NCI-H2196 treated with DMSO at 0.1 percent for 48 hours (cell line): Measurements from ENCODE around the gene FTO.

ENCODE experiments used
- DNase-seq: peaks from one replicate; lab custom pipeline; 2025; ENCODE audit not compliant: unreplicated experiment; lab: John Stamatoyannopoulos, UW

The FTO gene

DNA sequence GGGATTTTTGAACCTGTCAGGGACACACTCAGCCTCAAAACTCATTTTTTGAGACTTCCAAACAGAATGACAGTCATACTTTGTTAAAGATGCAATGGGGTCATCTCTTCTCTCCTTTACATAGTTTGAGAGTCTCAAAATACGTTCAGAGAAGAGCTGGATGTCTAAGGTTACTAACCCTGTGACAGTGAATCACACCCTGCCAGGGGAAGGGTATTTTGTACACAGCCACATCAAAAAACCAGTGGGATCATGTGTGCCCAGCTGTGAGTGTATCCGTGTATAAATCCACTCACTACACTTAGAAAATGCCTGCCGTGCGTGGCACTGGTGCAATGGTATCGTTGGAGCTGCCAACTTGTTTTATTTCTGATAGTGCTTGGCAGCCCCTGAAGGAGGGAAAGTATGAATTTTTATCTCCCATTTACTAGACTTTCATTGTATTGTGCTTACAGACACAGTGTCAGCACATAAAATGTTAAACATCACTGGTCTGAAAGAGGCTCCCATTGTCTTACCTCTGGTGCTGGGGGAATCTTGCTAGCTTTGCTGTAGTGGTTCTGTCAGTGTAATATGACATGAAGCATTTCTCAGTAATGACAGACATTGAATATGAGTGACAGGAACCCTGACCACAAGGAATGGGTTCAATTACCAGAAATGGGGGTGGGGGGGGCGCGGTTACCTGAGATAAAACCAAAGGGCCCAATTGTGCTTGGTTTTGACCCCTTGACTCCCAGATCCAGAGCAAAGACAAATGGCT lies 256.3 kb downstream of the FTO start:
- no peak for DNase-seq

DNA sequence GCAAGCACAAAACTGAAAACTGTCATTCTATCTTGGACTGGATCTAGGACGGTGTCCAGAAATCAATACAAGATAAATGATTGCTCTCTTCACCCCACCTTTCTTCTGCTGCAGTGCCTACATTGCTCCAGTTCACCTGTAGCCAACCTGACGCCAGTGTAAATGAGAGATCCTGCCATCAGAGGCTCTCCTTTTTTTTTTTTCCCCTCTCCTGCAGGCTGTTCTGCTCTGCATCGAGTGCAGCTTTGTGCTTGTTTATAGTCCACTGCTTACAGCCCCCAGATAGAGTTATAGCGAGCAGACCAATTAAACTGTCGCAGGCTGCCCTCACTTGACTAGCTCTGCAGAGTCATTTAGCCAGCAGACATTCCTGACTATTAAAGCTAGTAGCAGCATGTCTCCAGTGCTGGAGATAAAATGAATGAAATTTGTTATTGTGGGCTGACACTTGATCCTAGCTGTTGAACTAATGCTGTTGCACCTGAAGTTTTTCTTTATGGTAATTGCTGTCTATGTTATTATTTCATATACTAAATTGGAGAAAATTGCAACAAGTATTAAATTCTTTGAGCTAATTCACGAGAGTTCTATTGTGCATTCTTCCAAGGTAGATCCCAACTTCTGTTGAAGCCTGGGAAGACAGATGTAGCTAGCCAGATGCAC lies 257.1 kb downstream of the FTO start:
- DNase-seq, result no peak

DNA sequence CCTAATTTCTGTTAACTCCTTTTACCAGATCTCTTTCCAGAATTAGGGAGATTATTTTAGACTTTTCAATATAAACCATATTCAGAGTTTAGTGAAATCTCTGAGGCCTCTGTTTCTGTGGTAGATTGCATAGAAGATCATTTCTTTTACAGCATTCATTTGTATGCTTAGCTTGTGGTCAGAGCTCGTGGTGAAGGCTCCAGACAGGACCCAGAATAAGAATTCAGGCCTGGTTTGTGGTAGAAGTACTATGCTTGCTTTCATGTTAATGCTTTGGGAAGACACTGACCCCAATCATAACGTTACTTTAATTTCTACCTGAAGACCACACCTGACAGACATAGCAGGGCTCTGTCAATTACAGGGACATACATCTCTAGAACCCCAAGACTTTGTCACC lies 258.1 kb downstream of the FTO start:
- DNase-seq, result no peak

DNA sequence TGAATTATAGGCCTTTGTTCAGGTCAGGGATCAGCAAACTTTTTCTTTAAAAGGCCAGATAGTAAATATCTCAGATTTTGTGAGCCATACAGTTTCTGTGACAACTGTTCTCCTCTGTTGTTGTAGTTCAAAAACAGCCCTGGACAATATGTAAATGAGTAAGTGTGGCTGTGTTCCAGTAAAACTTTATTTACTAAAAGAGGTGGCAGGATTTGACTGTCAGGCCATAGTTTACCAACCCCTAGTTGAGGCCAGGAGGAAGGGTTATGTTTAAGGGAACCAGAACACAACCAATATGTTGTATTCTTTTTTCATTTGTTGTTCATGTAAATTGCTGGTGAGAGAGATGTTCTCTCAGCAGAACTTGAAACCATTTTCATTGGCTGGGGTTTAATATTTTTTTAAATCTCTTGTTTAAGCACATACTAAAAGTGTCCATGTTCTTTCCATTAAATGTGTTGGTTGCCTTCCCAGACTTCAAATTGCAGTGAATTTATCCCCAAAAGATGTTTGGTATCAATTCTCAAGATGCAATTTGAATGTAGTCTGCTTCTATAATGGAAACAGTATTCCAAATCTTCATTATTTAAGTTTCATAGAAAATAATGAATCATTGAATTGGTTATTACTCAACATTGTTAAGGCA lies 260.3 kb downstream of the FTO start:
- no peak for DNase-seq

DNA sequence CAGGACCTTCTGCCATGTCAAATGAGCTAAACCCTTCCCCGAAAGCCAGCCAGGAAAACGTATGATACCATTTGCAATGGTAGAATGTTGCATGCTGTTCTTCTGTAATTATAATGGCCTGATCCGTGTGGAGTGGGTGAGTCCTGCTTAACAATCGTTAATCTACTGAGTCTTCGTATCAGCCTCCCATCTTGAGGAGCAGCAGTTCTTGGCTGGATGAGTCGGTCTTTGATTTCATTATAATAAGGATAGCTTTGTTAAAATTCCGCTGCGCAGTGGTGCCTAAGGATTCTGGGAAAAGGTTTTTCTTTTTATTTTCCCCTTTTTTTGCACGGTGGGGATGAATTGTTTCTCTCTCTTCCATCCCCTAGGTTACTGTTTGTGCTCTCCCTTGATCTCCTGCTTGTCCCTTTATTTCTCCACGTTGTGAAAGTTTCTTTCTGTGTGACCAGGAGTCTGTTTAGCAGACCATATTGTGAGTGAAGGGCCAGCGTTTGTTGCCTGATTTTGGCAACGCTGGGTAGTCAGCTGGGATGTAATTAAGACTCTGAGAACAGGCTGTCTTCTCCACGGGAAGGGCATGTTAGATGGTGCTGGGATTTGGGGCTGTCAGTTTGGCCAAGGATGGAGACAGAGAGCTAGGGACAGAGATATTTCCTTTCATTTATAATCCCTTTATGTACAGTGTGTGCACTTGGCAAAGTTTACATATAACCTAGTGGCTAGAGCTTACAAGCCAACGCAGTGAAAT lies 263.0 kb downstream of the FTO start:
- DNase-seq, result no peak

DNA sequence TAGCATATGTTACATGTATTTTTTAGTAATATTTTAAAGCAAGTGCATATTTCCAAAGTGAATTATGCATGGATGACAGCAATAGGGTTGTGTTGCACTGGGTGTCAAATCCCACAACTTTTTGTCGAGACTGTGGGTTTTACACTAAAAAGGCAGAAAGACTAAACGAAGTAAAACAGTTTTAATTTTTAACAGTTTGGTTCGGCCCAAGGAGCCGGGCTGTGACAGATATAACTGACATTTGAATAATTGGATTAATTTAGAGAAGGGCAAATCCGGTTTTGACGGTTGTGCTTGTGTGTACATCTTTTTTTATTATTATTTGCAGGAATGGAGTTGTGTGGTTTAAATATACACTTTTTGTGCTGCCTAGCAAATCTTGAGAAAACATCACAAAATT lies 263.6 kb downstream of the FTO start:
- no peak for DNase-seq

DNA sequence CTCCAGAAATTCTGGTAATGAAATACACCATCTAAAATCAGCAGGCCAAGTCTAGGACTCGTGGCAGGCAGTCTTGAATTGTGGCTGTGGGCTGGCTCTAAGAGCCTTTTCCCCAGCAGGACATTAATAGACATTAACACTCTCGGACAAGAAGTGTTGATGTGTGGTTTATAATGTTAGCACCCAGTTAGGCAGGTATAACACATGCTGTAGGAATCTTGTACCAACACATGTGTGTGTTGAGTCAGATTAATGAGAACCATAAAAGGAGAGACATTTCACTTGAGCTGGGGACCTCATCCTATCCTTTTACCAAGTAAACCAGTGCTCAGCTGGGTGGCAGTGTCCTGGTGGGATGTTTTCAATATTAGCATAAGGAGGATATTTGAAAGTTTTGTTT lies 264.5 kb downstream of the FTO start:
- no peak for DNase-seq

DNA sequence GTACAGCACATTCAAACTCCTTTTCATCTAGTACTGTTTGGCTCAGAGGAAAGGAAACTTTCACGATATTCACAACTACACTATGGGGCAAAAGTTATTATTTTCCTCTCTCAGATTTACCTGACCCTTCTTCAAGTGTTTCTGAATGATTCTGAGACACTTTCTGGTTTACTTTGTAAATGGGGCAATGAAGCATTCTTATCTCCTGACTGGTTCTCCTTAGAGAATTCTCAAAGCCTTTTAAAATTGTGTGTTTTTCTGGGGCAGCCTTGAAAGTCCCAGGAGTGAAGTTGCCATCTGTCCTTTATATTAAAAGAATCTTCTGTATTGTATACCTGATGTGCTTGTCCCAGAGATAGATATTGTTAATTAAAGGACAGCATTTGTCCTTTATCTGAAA lies 264.9 kb downstream of the FTO start:
- no peak for DNase-seq

DNA sequence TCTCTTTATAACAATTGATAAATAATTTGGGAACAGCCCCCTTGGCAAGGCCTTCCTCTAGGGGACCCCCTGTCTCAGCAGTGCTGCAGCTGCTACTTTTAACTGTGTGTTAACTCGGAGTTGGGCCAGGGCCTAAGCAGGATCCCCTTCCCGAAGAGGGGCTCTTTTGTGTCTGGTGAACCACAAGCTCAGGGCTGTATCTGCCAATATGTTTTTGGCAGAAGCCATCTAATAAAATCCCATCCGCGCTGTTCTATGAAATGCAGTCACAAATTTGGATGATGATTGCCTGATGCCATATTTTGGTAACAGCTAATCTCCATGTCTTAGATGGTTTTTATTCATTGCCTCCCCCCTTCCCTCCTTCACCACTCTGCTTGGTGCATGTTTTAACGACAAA lies 267.7 kb downstream of the FTO start:
- DNase-seq, result no peak

DNA sequence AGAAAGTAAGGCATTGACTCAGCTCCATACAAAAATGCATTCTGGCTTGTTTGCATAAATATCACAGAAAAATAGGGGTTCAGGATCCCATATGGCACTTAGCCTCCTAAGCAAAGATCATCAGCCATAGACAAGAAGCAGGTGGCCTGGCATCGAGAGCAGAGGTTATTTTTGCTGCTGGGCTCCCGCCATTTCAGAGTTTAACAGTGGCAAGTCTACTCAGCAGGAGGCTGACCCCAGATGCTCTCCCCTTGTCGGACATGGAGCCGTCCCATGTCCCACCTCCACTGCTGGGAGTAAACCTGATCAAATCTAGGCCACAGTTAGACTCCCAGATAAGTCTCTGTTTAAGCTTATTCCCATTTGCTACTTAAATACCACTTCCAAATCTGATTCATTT lies 269.1 kb downstream of the FTO start:
- DNase-seq, result no peak

DNA sequence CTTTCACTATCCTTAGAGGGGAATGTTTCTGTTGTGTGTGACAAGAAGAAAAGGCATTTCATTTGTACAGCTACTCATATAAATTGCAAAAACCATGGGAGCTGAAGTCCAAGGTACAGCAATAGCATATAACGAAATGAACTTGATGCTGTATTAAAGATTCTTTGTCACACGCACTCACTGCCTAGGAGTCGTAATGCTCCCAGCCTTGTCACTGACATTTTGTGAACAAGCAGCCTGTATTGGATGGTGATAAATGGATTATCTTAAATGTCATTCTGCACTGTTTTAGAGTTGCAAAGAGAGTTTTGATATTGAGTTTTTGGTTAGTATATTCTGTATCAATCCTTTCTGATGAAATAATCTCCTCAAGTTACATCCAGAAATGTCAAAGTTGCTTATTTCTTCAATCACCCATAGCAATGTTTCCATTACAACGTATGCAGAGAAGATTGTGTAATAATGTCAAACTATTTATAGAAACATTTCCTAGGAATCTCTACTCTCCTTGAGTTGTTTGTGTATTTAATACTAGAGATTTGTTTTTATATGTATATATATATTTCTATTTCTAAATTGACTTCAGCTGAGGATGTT lies 270.6 kb downstream of the FTO start:
- DNase-seq, result no peak

DNA sequence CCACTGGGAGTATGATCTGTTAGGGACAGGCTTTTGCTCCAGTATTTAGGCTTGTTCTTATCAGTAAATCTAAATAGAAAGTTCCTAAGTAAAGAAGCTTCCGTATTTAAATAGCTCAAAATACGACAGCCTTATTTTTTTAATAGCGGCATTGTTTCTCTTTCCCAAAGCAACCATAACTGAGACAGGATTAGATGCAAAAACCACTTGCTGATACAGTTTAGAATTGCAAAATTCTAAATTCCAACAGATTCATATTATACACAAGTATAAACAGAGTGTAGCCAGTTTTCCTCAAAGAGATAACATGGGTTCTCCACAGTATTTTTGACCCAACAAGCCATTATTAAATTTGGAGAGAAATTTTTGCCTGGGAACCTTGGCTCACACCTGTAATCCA lies 276.7 kb downstream of the FTO start:
- no peak for DNase-seq

DNA sequence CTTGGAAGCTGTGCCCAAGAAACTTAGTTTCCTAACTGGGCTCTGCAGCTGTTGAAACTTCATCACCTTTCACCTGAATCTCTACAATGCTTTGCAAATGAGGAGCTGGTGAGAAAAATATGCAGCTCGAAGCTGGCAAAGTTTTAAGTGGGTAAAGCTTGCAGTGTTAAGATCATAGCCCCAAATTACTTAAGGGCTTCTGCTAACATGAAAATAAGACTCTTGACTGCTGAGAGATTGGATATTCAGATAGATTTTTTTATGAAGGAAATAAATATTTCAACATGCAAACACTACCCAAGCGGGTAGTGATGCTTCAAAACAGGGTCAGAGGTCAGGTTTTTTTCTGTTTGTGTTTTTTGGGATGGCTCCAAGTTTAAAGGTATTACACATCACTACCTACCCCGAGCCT lies 278.7 kb downstream of the FTO start:
- DNase-seq, result no peak

DNA sequence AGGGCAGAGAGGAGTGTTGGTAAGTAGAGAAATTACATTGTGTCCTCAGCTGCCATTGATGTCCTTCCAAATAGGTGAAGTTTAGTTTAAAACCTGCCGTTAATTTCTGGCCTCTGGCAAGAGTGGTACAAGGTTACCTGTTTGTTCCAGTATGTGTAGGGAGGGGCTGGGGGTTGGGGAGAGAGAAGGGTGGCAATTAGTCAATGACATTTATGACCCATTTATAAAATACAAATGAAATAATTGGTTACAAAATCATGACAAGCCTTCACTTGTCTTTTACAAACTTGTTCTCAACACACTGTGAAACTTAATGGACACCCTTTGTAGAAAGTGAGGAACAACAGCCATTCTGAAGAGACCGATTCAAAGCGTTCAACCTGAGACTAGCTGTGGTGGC lies 281.0 kb downstream of the FTO start:
- DNase-seq, result no peak

DNA sequence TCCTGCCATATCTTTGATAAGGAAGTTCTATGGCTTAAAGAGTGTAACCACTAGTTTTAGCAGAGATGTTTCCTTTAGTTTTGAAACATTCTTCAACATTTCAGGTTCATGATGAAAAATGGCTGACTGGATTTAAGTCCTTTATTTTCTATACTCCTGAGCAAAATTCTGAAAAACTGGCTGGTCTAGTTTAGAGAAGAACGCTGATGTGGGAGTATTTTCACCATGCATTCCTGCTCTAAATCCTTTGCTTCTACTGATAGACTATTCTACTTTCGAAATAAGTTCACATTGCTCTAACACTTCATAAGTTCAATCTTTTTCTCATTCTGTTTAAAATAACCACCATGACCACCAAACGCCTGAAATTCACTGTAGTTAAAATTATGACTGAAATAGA lies 281.9 kb downstream of the FTO start:
- DNase-seq, result no peak

DNA sequence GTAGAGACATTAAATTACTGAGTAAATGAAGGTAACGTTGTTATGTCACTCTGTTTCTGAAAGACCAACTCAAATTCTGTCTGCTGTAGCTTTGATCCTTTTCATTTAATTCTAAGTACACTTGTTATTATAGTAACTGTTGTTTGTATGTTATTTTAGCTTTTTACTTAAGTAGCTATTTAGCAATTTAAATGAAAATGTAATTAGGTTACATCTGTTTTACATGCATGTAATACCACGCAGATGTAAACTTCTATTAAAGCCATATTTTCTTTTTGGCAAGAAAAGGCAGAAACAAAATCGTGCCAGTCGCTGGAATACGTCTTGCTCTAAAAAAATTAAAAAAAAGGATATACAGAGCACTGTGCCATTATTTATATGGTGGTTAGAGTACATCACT lies 282.8 kb downstream of the FTO start:
- DNase-seq, result no peak

DNA sequence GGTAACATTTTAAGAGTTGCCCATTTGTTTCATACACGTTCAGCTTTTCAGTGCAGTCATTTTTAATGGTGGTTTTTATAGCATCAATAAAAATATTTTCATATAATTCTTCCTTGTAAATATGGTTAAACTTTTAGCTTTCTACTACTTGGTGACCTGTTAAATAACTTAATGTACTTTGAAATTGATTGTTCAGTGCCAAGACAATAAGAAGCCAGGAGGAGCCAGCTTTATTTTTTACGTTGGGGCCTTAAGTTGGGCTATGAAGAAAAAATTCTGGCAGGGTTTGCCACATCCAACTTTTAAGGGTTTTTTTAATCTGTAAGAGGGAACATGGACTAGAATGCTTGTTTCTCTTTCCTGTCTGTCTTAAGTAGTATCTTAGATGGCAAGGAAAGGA lies 284.2 kb downstream of the FTO start:
- no peak for DNase-seq

DNA sequence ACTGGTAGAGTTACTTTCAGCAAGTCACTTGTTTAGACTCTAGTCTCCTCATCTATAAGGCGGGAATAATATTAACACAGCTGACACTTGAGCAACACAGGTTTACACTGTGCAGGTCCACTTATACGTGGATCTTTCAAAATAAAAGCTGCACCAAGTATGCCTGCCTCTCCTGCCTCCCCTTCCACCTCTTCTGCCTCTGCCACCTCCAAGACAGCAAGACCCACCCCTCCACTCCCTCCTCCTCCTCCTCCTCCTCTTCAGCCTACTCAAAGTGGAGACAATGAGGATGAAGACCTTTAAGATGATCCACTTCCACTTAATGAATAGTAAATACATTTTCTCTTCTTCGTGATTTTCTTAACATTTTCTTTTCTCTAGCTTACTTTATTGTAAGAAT lies 285.6 kb downstream of the FTO start:
- DNase-seq, result no peak

DNA sequence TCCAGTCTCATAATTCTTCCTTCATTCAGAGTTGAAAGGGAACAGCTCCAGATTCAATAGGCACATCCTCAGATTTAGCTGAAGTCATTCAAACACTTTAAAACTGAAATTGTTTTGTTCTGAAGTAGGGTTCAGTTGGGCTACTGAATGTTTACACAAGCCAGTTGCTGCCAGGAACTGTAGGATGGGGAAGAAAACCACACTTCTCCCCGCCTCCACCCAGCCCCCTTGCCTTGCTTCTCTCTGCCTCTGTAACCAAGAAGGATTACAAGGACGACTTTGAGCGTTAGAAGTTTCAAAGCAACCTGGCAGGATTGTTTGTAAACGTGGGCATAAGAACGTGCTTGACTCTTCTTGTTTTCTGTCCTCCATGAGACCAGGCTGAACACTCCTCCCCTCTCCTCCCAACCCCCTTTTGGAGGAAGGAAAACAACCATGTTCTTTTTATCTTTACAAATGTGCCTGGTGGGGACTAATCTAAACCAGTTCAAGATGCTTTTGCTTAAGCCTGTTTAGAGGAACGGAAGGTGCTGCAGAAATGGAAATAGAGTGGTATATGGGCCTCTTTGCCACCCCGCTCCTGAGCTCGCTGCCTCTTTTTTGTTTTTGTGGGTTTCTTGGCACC lies 287.9 kb downstream of the FTO start:
- peak; percentile 2 for DNase-seq

DNA sequence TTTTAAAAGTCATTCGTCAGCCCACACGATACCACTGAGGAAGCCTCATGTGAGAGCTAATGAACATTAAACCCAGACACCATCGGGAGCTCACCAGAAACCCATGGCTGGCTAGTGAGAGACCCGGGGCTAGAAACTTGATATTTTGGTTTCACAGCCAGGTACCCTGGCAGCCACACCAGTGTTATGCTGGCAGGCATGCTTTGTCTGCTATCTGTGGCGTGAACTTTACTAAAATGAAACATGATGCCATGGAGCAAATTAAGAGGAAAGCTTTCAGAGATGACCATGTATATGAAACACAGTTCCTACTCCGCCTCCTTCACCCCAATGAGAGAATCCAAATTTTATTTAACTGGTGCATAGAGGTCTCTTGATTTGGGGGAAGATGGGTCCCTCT lies 291.4 kb downstream of the FTO start:
- DNase-seq, result no peak

DNA sequence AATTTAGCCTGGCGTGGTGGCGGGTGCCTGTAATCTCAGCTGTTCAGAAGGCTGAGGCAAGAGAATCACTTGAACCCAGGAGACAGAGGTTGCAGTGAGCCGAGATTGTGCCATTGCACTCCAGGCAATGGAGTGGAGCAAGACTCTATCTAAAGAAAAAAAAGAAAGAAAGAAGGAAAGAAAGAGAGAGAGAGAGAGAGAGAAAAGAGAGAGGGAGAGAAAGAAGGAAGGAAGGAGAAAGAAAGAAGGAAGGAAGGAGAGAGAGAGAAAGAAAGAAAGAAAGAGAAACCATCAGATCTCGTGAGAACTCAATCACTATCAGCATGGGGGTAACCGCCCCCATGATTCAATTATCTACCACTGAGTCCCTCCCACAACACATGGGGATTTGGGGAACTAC lies 293.0 kb downstream of the FTO start:
- DNase-seq, result no peak
